ENCODE data around the gene NCKAP5. TPM values are rescaled to one million over a fixed set of nuclear protein-coding genes. Genes with fewer than 3 reads are reported as not detected.

Gene NCKAP5
- total and polyA plus RNA-seq, 9 of the 15 experiments (the other 6 are each of a cell fraction or from before 2014, with no cell fraction given), result not detected

GRCh38 chr2:133599211-133599803 is 31.0 kb upstream of the NCKAP5 start:
- no peaks in the 10 kb centered on the region for H3K4me1 ChIP-seq (replicated peaks in 1 of 2; ENCODE audit: control insufficient read depth in 2 of 2, insufficient read depth in 2 of 2, low read length in 2 of 2)
- H3K9me1 ChIP-seq (ENCODE audit: control insufficient read depth, insufficient read depth, low read length), result no peaks in the 10 kb centered on the region
- in situ Hi-C loops (cut with MboI) (no loop called here), intact Hi-C loops (cut with micrococcal nuclease) (no loop called here)
- no peak overlapping the region for H3K27ac ChIP-seq (ENCODE audit: extremely low read depth, low read depth, low read length)
- H3K4me2 ChIP-seq (ENCODE audit: insufficient read depth, low read length), result no peak overlapping the region
- H3K36me3 ChIP-seq (ENCODE audit: control insufficient read depth, insufficient read depth, low read length), result no peaks in the 10 kb centered on the region
- DNase-seq (ENCODE audit: extremely low read depth in 1 of 4, low spot score in 3 of 4) (no peak), FAIRE-seq (no peak), ATAC-seq (no peak)
- no peak for TF ChIP-seq U2AF1 (optimal IDR thresholded peaks at IDR 0.05; ENCODE audit: low read depth, low read length)
- TF ChIP-seq MCM2 (IDR thresholded peaks at IDR 0.05; ENCODE audit: low read depth), result no peak
- no peak for TF ChIP-seq PBX2 (CRISPR knock-in tag; IDR thresholded peaks at IDR 0.05; ENCODE audit: low read depth)
- no peak for TF ChIP-seq PBX2 (tag; conservative IDR thresholded peaks at IDR 0.05; ENCODE audit: low read depth)
- TF ChIP-seq MAZ (CRISPR knock-in tag; conservative IDR thresholded peaks at IDR 0.05 in 1 of 2, IDR thresholded peaks at IDR 0.05 in 1 of 2), result no peak
- no peak for TF ChIP-seq FOXA3 (CRISPR knock-in tag; conservative IDR thresholded peaks at IDR 0.05 in 1 of 2, IDR thresholded peaks at IDR 0.05 in 1 of 2)
- TF ChIP-seq RFX1 (IDR thresholded peaks at IDR 0.05), result no peak
- TF ChIP-seq KAT2B (IDR thresholded peaks at IDR 0.05; ENCODE audit: low read depth, low read length), result no peak
- no peak for TF ChIP-seq HNRNPUL1 (IDR thresholded peaks at IDR 0.05; ENCODE audit: low read length)
- TF ChIP-seq PYGO2 (tag; IDR thresholded peaks at IDR 0.05), result no peak
- no peak for TF ChIP-seq ZNF77 (CRISPR knock-in tag; IDR thresholded peaks at IDR 0.05)
- TF ChIP-seq ETV6 (IDR thresholded peaks at IDR 0.05; ENCODE audit: borderline replicate concordance in 1 of 2, low read depth in 2 of 2, low read length in 1 of 2), result no peak
- no peak for TF ChIP-seq ETV6 (CRISPR knock-in tag; IDR thresholded peaks at IDR 0.05; ENCODE audit: borderline replicate concordance)
- TF ChIP-seq RBM14 (IDR thresholded peaks at IDR 0.05; ENCODE audit: borderline replicate concordance, insufficient read depth, low read depth, low read length), result no peak
- TF ChIP-seq HDAC2 (IDR thresholded peaks at IDR 0.05), result no peak
- no peak for TF ChIP-seq ZNF134 (CRISPR knock-in tag; conservative IDR thresholded peaks at IDR 0.05)
- TF ChIP-seq GTF2F1 (IDR thresholded peaks at IDR 0.05; ENCODE audit: low read depth, low read length), result no peak
- TF ChIP-seq XRCC3 (IDR thresholded peaks at IDR 0.05), result no peak
- no peak for TF ChIP-seq MAFF (IDR thresholded peaks at IDR 0.05; ENCODE audit: low read length)
- no peak for TF ChIP-seq GATAD2A (IDR thresholded peaks at IDR 0.05)
- BruUV-seq (replicated peaks), result no TSS peak
- ChIA-PET POLR2A (no interaction called here), CTCF (ENCODE audit: low intra/inter-chr PET ratio) (no interaction called here)
- H3K9me3 ChIP-seq (replicated peaks; ENCODE audit: control insufficient read depth, insufficient read depth, low read depth, low read length), result no peaks in the 10 kb centered on the region
- H3K27me3 ChIP-seq (ENCODE audit: control insufficient read depth in 2 of 2, insufficient read depth in 2 of 2, low read length in 2 of 2), result peaks cover 3 to 8% of the 10 kb centered on the region in 2 experiments; a peak in 1 of 5 replicates
- no peaks in the 10 kb centered on the region for H3K79me2 ChIP-seq (ENCODE audit: control insufficient read depth, insufficient read depth, low read length)
- H2AFZ ChIP-seq (ENCODE audit: low read depth, low read length), result no peak overlapping the region
- H3K9ac ChIP-seq (ENCODE audit: insufficient read depth in 1 of 2, low read depth in 2 of 2, low read length in 2 of 2), result no peak overlapping the region
- H4K20me1 ChIP-seq (replicated peaks; ENCODE audit: control insufficient read depth, insufficient read depth, low read length), result no peaks in the 10 kb centered on the region
- H3K4me3 ChIP-seq, result no peak overlapping the region
- WGBS (ENCODE audit: insufficient coverage, low coverage, missing lambda C conversion rate), result 0% methylated on average over 5 of the region's 5 CpGs

Measured in K562 (cell line).